Coronary artery (tissue), 2 donors: ENCODE data around the gene RHBDD1.

ENCODE experiments used
- DNase-seq: peaks from one replicate; pipeline ENCODE4 v3.0.0-alpha.2; 2017; ENCODE audit warnings: low spot score
- H3K27ac ChIP-seq, 2 donors: fragments of 200-600 bp; sonication (generic); one replicate each; pipeline ENCODE4 v1.5.1; 2016 to 2019
- H3K4me3 ChIP-seq: fragments of 200-600 bp; sonication (generic); 2 replicates; pipeline ENCODE4 v1.5.1; 2016; ENCODE audit warnings: mild to moderate bottlenecking, moderate library complexity
- TF ChIP-seq, protein P1 (sequence below): fragments of 200-600 bp; sonication (generic); IDR thresholded peaks from one replicate; pipeline ENCODE4 v1.5.1; 2019; ENCODE audit warnings: antibody characterized with exemption

RHBDD1 gene

GRCh38 chr2:227006189-227006897 is 170.5 kb downstream of the RHBDD1 start:
- Histone ChIP-seq H3K4me3 (no peak overlapping the region), H3K27ac (no peak overlapping the region)
- TF ChIP-seq, protein P1, sequence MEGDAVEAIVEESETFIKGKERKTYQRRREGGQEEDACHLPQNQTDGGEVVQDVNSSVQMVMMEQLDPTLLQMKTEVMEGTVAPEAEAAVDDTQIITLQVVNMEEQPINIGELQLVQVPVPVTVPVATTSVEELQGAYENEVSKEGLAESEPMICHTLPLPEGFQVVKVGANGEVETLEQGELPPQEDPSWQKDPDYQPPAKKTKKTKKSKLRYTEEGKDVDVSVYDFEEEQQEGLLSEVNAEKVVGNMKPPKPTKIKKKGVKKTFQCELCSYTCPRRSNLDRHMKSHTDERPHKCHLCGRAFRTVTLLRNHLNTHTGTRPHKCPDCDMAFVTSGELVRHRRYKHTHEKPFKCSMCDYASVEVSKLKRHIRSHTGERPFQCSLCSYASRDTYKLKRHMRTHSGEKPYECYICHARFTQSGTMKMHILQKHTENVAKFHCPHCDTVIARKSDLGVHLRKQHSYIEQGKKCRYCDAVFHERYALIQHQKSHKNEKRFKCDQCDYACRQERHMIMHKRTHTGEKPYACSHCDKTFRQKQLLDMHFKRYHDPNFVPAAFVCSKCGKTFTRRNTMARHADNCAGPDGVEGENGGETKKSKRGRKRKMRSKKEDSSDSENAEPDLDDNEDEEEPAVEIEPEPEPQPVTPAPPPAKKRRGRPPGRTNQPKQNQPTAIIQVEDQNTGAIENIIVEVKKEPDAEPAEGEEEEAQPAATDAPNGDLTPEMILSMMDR: no peak
- no peak for DNase-seq

DNA sequence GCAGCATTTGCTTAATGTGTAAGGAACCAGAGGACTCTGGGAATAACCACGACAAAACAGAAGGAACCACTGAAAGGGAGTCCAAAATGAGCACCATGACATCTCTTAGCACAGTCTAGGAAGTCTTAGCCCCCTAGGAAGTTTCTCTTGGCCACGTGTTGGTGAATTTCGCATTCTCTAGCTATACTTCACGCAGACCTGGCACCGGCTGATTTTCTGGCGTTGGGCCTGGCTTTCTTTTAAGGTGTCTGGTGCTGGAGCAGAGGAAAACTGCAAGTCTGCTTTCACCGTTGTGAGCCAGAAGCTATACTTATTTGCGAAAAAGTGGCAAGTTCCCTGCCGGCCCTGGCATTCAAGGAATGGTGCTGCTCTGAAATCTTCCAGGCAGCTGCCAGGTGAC is 171.3 kb downstream of the RHBDD1 start:
- Histone ChIP-seq H3K27ac (no peak overlapping the region), H3K4me3 (no peak overlapping the region)
- TF ChIP-seq, protein P1: no peak
- no peak for DNase-seq

DNA sequence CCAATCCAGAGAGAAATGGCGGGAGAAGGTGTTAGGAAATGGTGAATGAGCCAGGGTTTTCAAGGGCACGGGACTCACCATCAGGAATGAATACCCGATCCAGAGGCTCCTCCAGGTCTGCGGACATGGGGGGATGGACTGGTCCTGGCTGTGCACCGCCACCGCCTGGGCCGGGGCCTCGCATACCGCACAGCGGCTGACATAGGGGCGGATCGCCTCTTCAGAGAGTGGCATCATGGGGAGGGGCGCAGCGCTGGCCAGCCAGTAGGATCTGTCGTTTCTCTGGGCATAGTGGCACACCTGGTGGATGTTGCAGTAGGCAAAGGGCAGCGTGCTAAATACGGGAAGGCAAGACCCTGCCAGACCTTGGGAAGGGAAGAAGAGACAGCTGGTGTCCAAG is 172.1 kb downstream of the RHBDD1 start:
- TF ChIP-seq, protein P1: no peak
- no peak overlapping the region for H3K4me3 ChIP-seq
- no peak for DNase-seq
- H3K27ac ChIP-seq: no peak overlapping the region

- no peak for DNase-seq
- TF ChIP-seq, protein P1: no peak
- no peak overlapping the region for H3K4me3 ChIP-seq
- H3K27ac ChIP-seq: no peak overlapping the region
Measured at GRCh38 chr2:227010433-227010832, 174.6 kb downstream of the RHBDD1 start.

DNA sequence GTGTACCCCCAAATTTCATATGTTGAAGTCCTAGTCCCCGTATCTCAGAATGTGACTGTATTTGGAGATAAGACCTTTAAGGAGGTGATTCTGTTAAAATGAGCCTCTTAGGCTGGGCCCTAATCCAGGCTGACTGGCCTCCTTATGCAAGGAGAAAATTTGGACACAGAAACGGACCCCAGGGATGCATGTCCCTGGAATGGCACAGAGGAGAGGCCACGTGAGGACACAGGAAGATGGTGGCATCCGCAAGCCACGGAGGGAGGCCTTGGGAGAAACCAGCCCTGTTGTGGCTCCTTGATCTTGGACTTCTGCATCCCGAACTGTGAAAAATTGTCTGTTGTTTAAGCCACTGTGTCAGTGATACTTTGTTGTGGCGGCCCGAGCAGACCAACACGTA is 177.5 kb downstream of the RHBDD1 start:
- no peak for DNase-seq
- TF ChIP-seq, protein P1: no peak
- no peak overlapping the region for H3K27ac ChIP-seq
- H3K4me3 ChIP-seq: no peak overlapping the region

GRCh38 chr2:227013881-227014280 is 178.0 kb downstream of the RHBDD1 start:
- no peak for DNase-seq
- Histone ChIP-seq H3K27ac (no peak overlapping the region), H3K4me3 (no peak overlapping the region)
- TF ChIP-seq, protein P1: no peak

GRCh38 chr2:227016894-227017293 is 181.0 kb downstream of the RHBDD1 start:
- TF ChIP-seq, protein P1: no peak

More at GRCh38 chr2:227016894-227017293, 181.0 kb downstream of the RHBDD1 start:
- no peak overlapping the region for H3K27ac ChIP-seq
- DNase-seq: no peak
- no peak overlapping the region for H3K4me3 ChIP-seq
